ENCODE results near the gene ZNF527.

DNA sequence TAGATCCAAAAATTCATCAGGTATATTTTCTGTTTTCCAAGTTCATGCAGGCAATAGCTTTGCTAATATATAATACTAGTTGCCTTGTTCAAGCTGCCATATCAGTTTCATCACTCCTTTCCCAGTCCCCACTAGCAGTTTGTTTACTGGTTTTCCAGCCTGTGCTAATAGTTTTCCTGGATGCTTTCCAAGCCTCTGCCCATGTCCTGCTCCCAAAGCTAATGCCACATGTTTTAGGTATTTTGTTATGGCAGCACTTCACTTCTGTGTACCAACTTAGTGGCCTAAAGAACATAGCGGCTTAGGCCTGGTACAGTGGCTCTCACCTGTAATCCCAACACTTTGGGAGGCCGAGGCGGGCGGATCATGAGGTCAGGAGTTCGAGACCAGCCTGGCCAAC, 28.1 kb upstream of the ZNF527 start:
- TF ChIP-seq, protein P1, sequence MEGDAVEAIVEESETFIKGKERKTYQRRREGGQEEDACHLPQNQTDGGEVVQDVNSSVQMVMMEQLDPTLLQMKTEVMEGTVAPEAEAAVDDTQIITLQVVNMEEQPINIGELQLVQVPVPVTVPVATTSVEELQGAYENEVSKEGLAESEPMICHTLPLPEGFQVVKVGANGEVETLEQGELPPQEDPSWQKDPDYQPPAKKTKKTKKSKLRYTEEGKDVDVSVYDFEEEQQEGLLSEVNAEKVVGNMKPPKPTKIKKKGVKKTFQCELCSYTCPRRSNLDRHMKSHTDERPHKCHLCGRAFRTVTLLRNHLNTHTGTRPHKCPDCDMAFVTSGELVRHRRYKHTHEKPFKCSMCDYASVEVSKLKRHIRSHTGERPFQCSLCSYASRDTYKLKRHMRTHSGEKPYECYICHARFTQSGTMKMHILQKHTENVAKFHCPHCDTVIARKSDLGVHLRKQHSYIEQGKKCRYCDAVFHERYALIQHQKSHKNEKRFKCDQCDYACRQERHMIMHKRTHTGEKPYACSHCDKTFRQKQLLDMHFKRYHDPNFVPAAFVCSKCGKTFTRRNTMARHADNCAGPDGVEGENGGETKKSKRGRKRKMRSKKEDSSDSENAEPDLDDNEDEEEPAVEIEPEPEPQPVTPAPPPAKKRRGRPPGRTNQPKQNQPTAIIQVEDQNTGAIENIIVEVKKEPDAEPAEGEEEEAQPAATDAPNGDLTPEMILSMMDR (IDR thresholded peaks at IDR 0.05) = no peak
- no peak for TF ChIP-seq POLR2A (IDR thresholded peaks at IDR 0.05)

Measured in esophagus squamous epithelium (tissue), 4 donors.